Suprapubic skin (tissue), 4 donors: Measurements from ENCODE around the gene ISYNA1. TPM values are rescaled to one million over a fixed set of nuclear protein-coding genes. Genes with fewer than 3 reads are reported as not detected.
A peak's percentile ranks its signal among the peaks of the same experiment; 100 is the strongest.

Experiments used
- DNase-seq, 2 donors: peaks; one replicate each; pipeline ENCODE4 v3.0.0-alpha.2; 2019; ENCODE audit warnings: low spot score in 2 of 2
- H3K27ac ChIP-seq: fragments of 200-600 bp; sonication (generic); one replicate; pipeline ENCODE4 v1.5.1; 2019
- H3K27me3 ChIP-seq: fragments of 200-600 bp; sonication (generic); one replicate; pipeline ENCODE4 v1.5.1; 2019
- H3K36me3 ChIP-seq: fragments of 200-600 bp; sonication (generic); one replicate; pipeline ENCODE4 v1.5.1; 2019
- H3K4me1 ChIP-seq: fragments of 200-600 bp; sonication (generic); one replicate; pipeline ENCODE4 v1.5.1; 2019
- H3K4me3 ChIP-seq: fragments of 200-600 bp; sonication (generic); one replicate; pipeline ENCODE4 v1.5.1; 2019; ENCODE audit warnings: mild to moderate bottlenecking
- H3K9me3 ChIP-seq: fragments of 200-600 bp; sonication (generic); one replicate; pipeline ENCODE4 v1.5.1; 2019
- CTCF ChIP-seq, 2 donors: fragments of 200-600 bp in 1 of 2; fragments of 450-650 bp in 1 of 2; sonication (generic) in 1 of 2; IDR thresholded peaks; one replicate each; pipeline ENCODE4 v1.5.1; 2016 to 2019; ENCODE audit warnings: antibody characterized with exemption in 2 of 2, mild to moderate bottlenecking in 1 of 2, moderate library complexity in 1 of 2
- EP300 ChIP-seq: sonication (generic); formaldehyde crosslinking; IDR thresholded peaks from one replicate; pipeline ENCODE4 v1.6.1; 2017; ENCODE audit warnings: antibody characterized with exemption
- POLR2A ChIP-seq, 2 donors: fragments of 450-650 bp; IDR thresholded peaks; one replicate each; pipeline ENCODE4 v1.6.1; 2017; ENCODE audit warnings: antibody characterized with exemption in 2 of 2, mild to moderate bottlenecking in 2 of 2, moderate library complexity in 2 of 2
- POLR2AphosphoS5 ChIP-seq, 3 donors: sonication (generic); formaldehyde crosslinking; IDR thresholded peaks; one replicate each; pipeline ENCODE4 v1.6.1; 2017; ENCODE audit warnings: antibody characterized with exemption in 3 of 3
- WGBS: methylation state at CpG from one replicate; pipeline ENCODE4 v1.1.5; 2018; 5-methylcytosine and 5-hydroxymethylcytosine counted together
- total RNA-seq, 4 donors: library from RNA; depleted of rRNA; stranded (reverse); fragments of >200 nt; gene quantifications; one replicate each; pipeline ENCODE4 v1.1.0, GENCODE V29; 2016

ISYNA1 gene
- total RNA-seq, 4 donors from 2014 or later: 7.9 to 27.6 (median 21.0) TPM

DNA sequence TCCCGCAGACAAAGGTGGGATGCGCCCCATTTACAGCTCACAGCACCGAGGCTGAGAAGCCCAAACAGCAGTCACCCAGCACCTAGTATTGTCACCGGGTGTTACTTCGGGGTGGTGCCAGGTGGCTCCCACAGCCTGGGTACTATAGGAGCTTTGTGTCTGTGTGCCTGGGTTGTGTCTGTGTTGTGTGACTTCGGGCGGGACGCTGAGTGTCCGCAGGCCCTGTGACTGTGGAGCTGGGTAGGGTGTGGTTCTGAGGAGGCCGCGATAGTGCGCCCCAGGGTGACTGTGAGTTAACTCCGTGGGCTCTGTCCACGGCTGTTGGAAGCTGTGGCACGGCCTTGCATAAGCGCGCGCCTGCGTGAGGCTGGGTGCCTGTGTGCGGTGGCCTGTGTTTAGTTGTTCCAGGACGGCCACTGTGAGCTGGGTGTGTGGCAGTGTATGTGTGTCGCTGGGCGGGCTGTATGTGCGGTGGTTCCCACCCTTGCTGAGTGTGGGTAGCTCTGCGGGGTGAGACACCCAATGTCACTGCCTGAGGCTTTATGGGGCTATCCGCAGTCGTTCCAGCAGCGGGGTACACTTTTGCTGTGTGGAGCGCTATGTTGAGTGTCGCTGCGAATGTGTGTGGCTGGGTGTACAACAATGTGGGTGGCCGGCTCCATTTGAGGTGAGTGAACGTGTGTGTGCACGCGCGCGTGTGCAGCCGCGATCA is 19.3 kb downstream of the ISYNA1 start:
- no peak for TF ChIP-seq POLR2AphosphoS5 (IDR thresholded peaks at IDR 0.05)
- Histone ChIP-seq H3K27ac (peak overlapping the region; percentile 81), H3K4me1 (peaks cover 86% of the 10 kb centered on the region)

GRCh38 chr19:18418029-18418482 is 19.9 kb downstream of the ISYNA1 start:
- peak in 1 of 2 donors; percentile 80 for DNase-seq
- TF ChIP-seq POLR2A (IDR thresholded peaks at IDR 0.05) (no peak), CTCF (IDR thresholded peaks at IDR 0.05) (no peak), POLR2AphosphoS5 (IDR thresholded peaks at IDR 0.05) (no peak), EP300 (no peak)
- H3K9me3 ChIP-seq: no peaks in the 10 kb centered on the region
- H3K4me3 ChIP-seq: peak overlapping the region; percentile 68
- no peaks in the 10 kb centered on the region for H3K36me3 ChIP-seq
- H3K27me3 ChIP-seq: no peaks in the 10 kb centered on the region
- peak overlapping the region; percentile 81 for H3K27ac ChIP-seq
- WGBS: 8% methylated on average over 8 of the region's 30 CpGs
- H3K4me1 ChIP-seq: peaks cover 84% of the 10 kb centered on the region

More for the DNA sequence above, 19.3 kb downstream of the ISYNA1 start:
- peak in 1 of 2 donors; percentile 81 for DNase-seq
- no peaks in the 10 kb centered on the region for H3K9me3 ChIP-seq
- peak overlapping the region; percentile 68 for H3K4me3 ChIP-seq
- no peaks in the 10 kb centered on the region for H3K36me3 ChIP-seq
- H3K27me3 ChIP-seq: no peaks in the 10 kb centered on the region
- 6% methylated on average over 26 of the region's 39 CpGs for WGBS

DNA sequence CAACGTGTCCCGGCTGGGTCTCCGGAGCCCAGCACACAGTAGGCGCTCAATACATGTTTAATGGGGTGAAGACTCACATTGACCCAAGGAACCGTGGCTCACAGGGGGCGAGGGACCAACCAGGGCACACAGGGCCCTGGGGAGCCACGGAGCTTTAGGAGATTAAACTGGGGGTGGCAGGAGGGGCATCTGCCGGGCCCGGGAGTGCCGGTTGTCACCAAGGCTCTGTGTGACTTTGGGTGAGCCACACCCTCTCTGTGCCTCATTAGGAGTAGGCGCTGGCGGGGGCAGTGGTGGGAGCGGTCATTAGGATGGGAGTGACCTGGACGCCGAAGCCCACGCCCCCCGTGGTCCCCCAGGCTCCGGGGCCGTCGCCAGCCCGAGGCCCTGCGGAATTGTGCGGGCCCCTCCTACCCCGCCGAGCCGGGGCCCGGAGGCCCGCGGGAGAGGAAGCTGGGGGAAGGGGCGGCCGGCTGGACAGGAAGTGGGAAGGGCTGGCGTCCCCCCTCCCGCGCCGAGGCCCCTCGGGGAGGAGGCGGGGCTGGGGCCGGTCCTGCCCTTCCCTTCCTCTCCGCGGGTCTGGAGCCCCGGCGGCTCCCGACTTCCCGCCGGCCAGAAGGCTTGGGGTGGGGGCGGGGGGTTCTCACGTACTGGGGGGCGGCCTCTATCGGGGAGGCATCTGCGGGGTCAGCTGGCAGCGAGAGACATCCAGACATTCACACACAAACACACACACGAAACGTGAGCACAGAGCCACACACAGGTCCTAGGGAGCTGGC is 20.5 kb downstream of the ISYNA1 start:
- Histone ChIP-seq H3K27ac (peak overlapping the region; percentile 81), H3K4me1 (peaks cover 80% of the 10 kb centered on the region), H3K36me3 (no peaks in the 10 kb centered on the region), H3K27me3 (no peaks in the 10 kb centered on the region), H3K9me3 (no peaks in the 10 kb centered on the region), H3K4me3 (peak overlapping the region; percentile 68)
- TF ChIP-seq CTCF (IDR thresholded peaks at IDR 0.05): no peak
- peak in 1 of 2 donors; percentile 30 for TF ChIP-seq POLR2A (IDR thresholded peaks at IDR 0.05)
- DNase-seq: peak; percentile 88 to 89
- 0% methylated on average over 11 of the region's 53 CpGs for WGBS

DNA sequence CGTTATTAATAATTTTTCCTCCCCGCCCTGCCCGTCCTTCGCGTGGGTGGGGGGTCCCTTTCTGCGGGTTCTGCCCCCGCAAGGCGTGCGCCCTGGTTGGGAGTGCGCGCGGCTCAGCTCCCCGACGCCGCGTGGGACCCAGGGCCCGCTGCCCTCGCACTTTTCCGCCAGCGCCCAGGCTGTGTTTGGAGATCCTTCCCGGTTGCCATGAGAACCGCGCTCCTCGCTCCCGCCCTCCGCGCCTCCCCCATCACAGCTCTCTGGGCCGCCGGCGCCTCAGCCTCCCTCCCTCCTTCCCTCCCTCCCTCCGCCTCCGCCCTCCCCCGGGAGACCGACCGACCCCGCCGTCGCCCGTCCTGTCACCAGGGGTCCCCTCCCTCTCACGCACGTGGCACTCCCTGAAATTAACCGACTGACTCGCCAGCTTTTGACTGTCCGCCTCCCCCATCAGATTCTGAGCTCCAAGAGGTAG is 21.1 kb downstream of the ISYNA1 start:
- no peaks in the 10 kb centered on the region for H3K36me3 ChIP-seq
- peak in 1 of 2 donors; percentile 15 for TF ChIP-seq POLR2A (IDR thresholded peaks at IDR 0.05)
- no peak for TF ChIP-seq CTCF (IDR thresholded peaks at IDR 0.05)
- peak overlapping the region; percentile 81 for H3K27ac ChIP-seq
- no peaks in the 10 kb centered on the region for H3K9me3 ChIP-seq
- H3K4me3 ChIP-seq: peak overlapping the region; percentile 68
- H3K27me3 ChIP-seq: no peaks in the 10 kb centered on the region
- DNase-seq: peak; percentile 95 to 97
- H3K4me1 ChIP-seq: peaks cover 74% of the 10 kb centered on the region
- 2% methylated on average over 44 of the region's 44 CpGs for WGBS

DNA sequence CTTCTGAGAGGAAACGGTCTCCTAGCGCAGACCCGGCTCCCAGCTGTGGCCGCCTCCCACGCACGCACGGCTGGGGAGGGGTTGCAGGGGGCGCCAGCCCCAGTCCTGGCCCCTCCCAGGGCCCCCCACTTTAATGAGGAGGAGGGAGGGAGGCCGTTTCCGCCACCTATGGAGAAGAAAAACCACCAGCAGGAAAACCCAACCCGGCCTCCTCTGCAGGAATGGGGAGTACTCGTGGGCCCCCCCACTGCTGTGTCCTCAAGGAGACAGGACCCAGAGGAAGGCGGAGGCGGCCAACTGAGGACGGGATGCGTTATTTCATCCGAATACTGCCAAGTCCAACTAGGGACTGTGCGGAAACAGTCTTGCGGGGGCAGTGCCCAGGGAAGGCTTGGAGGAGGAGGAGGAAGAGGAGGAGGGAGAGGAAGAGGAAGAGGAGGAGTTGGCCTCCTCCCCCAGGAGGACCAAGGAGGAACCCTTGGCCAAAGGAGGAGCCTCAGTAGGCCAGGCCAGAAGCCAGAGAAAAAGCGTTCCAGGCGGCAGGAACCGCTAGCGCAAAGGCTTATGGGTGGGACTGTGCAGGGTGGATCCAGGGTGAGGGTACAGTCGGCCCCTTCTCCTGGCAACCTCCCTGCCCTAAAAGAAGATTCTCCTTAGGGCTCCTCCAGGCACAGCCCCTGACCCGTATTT is 22.6 kb downstream of the ISYNA1 start:
- no peaks in the 10 kb centered on the region for H3K9me3 ChIP-seq
- peak; percentile 89 to 90 for DNase-seq
- H3K4me1 ChIP-seq: peaks cover 59% of the 10 kb centered on the region
- H3K36me3 ChIP-seq: no peaks in the 10 kb centered on the region
- H3K27me3 ChIP-seq: no peaks in the 10 kb centered on the region
- 10% methylated on average over 25 of the region's 25 CpGs for WGBS
- peak overlapping the region; percentile 81 for H3K27ac ChIP-seq
- TF ChIP-seq POLR2AphosphoS5 (IDR thresholded peaks at IDR 0.05) (peak in 1 of 3 donors; percentile 14), EP300 (no peak)
- H3K4me3 ChIP-seq: peak overlapping the region; percentile 6
